Hematopoietic multipotent progenitor cell treated with erythropoietin and hydrocortisone succinate and interleukin-3 and kit ligand, for 4 days (in vitro differentiated cells): ENCODE data around the gene CCDC88C.
"Not testable (repeated sequence)": the region's sequence is repeated elsewhere in the genome, so short reads cannot be mapped to it uniquely, and the experiment has no call there.

Experiments used
- DNase-seq: peaks from one replicate; pipeline ENCODE4 v3.0.0-alpha.2; 2015

The CCDC88C gene

DNA sequence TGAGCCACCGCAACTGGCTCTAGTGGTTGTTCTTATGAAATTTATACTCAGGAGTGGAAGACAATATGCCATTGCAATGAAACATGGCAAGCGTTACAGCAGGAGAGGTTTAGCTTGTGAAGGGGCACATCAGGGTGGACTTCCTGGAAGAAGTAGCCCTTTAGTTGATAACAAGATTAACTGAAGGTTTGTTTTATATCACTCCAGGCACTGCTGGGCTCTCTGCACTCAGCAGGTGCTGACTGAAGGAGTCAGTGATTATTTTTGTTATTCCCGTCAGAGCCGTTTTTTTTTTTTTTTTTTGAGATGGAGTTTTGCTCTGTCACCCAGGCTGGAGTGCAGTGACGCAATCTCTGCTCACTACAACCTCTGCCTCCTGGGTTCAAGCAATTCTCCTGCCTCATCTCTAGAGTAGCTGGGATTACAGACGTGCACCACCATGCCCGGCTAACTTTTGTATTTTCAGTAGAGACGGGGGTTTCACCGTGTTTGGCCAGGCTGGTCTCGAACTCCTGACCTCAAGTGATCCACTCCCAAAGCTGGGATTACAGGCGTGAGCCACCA is 155.6 kb downstream of the CCDC88C start:
- no peak for DNase-seq

DNA sequence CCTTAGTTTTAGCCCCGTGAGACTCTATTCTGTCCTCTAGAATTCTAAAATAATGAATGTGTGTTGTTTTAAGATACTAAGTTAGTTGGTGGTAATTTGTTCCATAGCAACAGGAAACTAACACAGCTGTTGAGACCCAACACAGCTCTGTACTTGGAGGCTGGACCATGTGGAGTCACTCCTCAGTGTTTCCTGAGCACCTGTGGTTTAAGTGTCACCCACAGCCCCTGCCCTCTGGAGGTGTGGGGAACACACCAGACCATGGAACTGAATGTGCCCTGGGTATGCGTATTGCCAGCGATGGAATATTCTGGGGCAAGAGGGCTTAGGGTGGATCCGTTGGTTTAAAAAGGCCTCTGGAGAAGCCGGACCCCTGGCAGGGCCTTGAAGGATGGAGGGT is 156.5 kb downstream of the CCDC88C start:
- no peak for DNase-seq

- DNase-seq: no peak
Observed at GRCh38 chr14:91258876-91259275, 158.7 kb downstream of the CCDC88C start.

- DNase-seq: no peak
Observed at GRCh38 chr14:91258011-91258618, 159.5 kb downstream of the CCDC88C start.

GRCh38 chr14:91257328-91258010 is 160.2 kb downstream of the CCDC88C start:
- no peak for DNase-seq

DNA sequence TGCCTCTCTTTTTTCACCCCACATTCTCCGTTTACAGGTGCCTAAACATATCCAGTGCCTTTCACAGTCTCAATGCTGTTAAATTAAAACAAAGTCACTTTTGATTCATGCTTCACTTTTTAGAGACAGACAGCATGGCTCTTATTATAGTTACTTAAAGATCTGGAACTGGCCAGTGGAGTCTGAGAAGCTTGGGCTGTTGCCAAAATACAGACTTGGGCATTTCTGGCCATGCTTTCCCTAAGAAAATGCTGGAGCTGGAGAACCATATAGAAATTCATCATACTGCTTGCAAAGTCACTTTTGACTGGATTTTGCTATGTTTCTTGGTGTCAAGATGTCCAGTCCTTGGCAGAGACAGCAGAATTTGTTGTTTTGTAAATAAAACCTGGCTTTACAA is 161.0 kb downstream of the CCDC88C start:
- no peak for DNase-seq

DNA sequence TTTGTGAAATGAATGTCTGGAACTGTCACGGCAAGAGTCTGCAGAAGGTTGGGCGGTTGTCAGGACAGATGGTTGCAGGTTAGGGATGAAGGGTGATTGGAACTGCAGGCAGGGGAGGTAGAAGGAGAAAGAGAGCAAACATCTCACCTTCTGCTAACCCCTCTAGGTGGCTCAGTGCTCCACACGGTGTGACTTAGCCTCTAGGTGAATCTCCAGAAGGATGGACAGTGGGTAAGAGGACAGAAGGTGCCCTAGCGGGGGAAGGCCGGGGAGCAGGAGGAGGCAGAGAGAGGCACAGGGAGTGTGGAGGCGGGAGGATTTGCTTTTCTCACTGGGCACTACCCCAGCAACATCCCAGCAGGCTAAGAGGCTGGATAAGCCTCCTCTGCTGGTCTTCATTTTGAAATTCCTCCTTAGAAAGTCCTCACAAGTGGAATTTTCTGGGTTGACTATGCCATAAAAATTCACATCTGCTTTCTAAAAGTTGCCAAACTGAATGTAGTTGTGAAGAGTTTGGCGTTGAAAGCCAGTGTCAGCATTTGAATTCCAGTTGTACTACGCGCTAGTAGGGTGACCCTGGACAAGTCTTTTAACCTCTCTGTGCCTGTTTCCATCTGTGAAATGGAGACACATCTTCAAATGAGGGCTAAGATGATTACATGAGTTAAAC is 162.5 kb downstream of the CCDC88C start:
- no peak for DNase-seq

GRCh38 chr14:91254461-91254860 is 163.2 kb downstream of the CCDC88C start:
- DNase-seq: no peak

GRCh38 chr14:91253795-91254323 is 163.8 kb downstream of the CCDC88C start:
- DNase-seq: peak; percentile 32

- DNase-seq: peak; percentile 51
Observed at GRCh38 chr14:91252871-91253794, 164.5 kb downstream of the CCDC88C start.

DNA sequence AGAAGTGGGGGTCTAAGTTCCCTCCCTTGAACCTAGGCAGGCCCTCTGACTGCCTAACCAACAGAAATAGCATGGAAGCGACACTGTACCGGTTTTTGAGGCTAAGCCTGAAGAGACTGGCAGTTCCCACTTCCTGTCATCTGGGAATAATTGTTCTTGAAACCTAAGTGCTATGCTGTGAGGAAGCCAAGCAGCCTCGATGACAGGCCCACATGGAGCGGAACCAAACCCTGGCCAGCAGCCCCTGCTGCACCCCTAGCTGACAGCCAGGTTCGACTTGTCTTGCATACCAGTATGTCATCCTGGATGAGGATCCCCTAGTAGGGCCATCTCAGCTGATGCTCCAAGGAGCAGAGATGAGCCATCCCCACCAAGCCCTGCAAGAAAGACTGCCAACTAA is 166.7 kb downstream of the CCDC88C start:
- no peak for DNase-seq

DNA sequence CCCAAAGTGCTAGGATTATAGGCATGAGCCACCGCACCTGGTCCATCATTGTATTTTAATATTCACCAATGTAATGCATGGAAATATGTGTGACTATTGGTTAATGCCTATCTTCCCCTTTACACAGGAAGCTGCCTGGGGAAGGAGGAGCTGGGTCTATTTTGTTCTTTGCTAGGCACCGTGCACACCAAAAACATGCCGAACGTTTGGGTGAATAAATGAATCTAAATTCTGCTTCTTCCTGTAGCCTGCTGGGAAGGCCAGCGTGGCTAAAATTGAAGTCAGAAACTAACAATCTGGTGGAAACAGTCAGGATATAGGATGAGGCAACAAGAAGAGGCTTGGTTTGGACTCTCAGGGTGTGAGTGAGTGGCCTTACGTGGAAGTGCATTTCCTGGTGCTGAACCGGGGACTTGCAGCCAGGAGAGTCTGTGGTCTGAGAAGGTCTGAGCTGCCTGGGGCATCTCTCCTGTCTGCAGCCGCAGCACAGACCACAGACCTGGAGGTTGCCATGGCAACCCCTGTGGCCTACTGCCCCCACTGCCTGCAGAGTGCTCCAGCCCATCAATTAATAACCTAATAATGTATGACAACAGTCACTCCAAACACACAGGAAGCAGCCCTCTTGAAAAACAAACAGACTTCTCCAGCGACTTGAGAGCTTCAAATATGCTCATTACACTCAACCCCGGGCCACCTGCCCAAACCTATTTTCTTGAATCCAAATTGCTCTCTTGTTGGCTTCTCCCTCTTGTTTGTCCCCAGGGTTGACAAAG is 167.6 kb downstream of the CCDC88C start:
- DNase-seq: peak; percentile 74

- no peak for DNase-seq
Observed at GRCh38 chr14:91246051-91246852, 171.4 kb downstream of the CCDC88C start.

GRCh38 chr14:91245616-91246015 is 172.0 kb downstream of the CCDC88C start:
- not testable (repeated sequence) for DNase-seq

- no peak for DNase-seq
Observed at GRCh38 chr14:91245029-91245428, 172.6 kb downstream of the CCDC88C start.

GRCh38 chr14:91244501-91244901 is 173.1 kb downstream of the CCDC88C start, which contains the start of gene GPR68:
TSS of gene GPR68 (minus strand) at chr14:91244704. CDS start at chr14:91235050, 9,654 bp downstream.
- no peak for DNase-seq

GRCh38 chr14:91243074-91243471 is 174.5 kb downstream of the CCDC88C start:
- no peak for DNase-seq

GRCh38 chr14:91242635-91243034 is 175.0 kb downstream of the CCDC88C start:
- no peak for DNase-seq

GRCh38 chr14:91241863-91242262 is 175.8 kb downstream of the CCDC88C start:
- DNase-seq: peak; percentile 41

GRCh38 chr14:91238661-91239060 is 179.0 kb downstream of the CCDC88C start:
- no peak for DNase-seq

- DNase-seq: no peak
Observed at GRCh38 chr14:91238085-91238484, 179.5 kb downstream of the CCDC88C start.
